Hepatocyte (in vitro differentiated cells): Measurements from ENCODE around the gene KIAA0825. TPM values are rescaled to one million over a fixed set of nuclear protein-coding genes. Genes with fewer than 3 reads are reported as not detected.

Experiments used
- DNase-seq: peaks from one replicate; pipeline ENCODE4 v3.0.0-alpha.2; 2016; ENCODE audit warnings: low spot score
- H2AFZ ChIP-seq: fragments of 200-600 bp; sonication (generic); 2 replicates; pipeline ENCODE4 v1.6.0; 2016; ENCODE audit warnings: antibody characterized with exemption, mild to moderate bottlenecking
- H3K27ac ChIP-seq: fragments of 200-600 bp; sonication (generic); 2 replicates; pipeline ENCODE4 v1.5.1; 2016; ENCODE audit warnings: mild to moderate bottlenecking
- H3K27me3 ChIP-seq: fragments of 200-600 bp; sonication (generic); 2 replicates; pipeline ENCODE4 v1.6.1; 2016
- H3K36me3 ChIP-seq: fragments of 200-600 bp; sonication (generic); replicated peaks from 2 replicates; pipeline ENCODE4 v1.5.1; 2016; ENCODE audit warnings: low read depth; ENCODE audit not compliant: insufficient read depth
- H3K4me1 ChIP-seq: fragments of 200-600 bp; sonication (generic); 2 replicates; pipeline ENCODE4 v1.5.1; 2016; ENCODE audit warnings: mild to moderate bottlenecking, moderate library complexity; ENCODE audit not compliant: insufficient read depth
- H3K4me2 ChIP-seq: fragments of 200-600 bp; sonication (generic); 2 replicates; pipeline ENCODE4 v1.6.0; 2016
- H3K4me3 ChIP-seq: fragments of 200-600 bp; sonication (generic); 2 replicates; pipeline ENCODE4 v1.5.1; 2016; ENCODE audit warnings: mild to moderate bottlenecking
- H3K79me2 ChIP-seq: fragments of 200-600 bp; sonication (generic); 2 replicates; pipeline ENCODE4 v1.6.0; 2017; ENCODE audit warnings: mild to moderate bottlenecking
- H3K9me2 ChIP-seq: fragments of 200-600 bp; sonication (generic); replicated peaks from 2 replicates; pipeline ENCODE4 v1.6.0; 2017; ENCODE audit warnings: mild to moderate bottlenecking; ENCODE audit not compliant: insufficient read depth
- H3K9me3 ChIP-seq: fragments of 200-600 bp; sonication (generic); 2 replicates; pipeline ENCODE4 v1.5.1; 2016; ENCODE audit warnings: low read depth, mild to moderate bottlenecking
- H4K20me1 ChIP-seq: fragments of 200-600 bp; sonication (generic); 2 replicates; pipeline ENCODE4 v1.6.0; 2016; ENCODE audit warnings: mild to moderate bottlenecking; ENCODE audit not compliant: insufficient read depth, poor library complexity, severe bottlenecking
- EZH2 ChIP-seq: fragments of 200-600 bp; sonication (generic); IDR thresholded peaks from 2 replicates; pipeline ENCODE4 v1.6.1; 2016; ENCODE audit warnings: antibody characterized with exemption, mild to moderate bottlenecking, borderline replicate concordance
- EZH2phosphoT487 ChIP-seq: fragments of 200-600 bp; sonication (generic); IDR thresholded peaks from one replicate; pipeline ENCODE4 v1.6.1; 2018; ENCODE audit warnings: antibody characterized with exemption, mild to moderate bottlenecking, low read depth, moderate library complexity; ENCODE audit not compliant: unreplicated experiment, severe bottlenecking
- WGBS: methylation state at CpG from one replicate; pipeline ENCODE4 v1.1.6; 2016; ENCODE audit warnings: low lambda C conversion rate; ENCODE audit errors: missing lambda C conversion rate; 5-methylcytosine and 5-hydroxymethylcytosine counted together
- polyA plus RNA-seq: library from polyadenylated mRNA; unstranded; fragments of >200 nt; fragmentation: Nextera tagmentation; extraction: Ambion mirVana; gene quantifications from 2 replicates; pipeline ENCODE4 v1.2.1, GENCODE V29; 2016
- total RNA-seq: library from RNA; depleted of rRNA; stranded (reverse); fragments of >200 nt; gene quantifications from 2 replicates; pipeline ENCODE4 v1.2.3, GENCODE V29; 2014
- TF ChIP-seq, protein P1 (sequence below): fragments of 200-600 bp; sonication (generic); IDR thresholded peaks from 2 replicates; pipeline ENCODE4 v1.5.1; 2016; ENCODE audit warnings: antibody characterized with exemption, mild to moderate bottlenecking; ENCODE audit not compliant: poor library complexity

The KIAA0825 gene
- total and polyA plus RNA-seq, 2 experiments from 2014 or later, result 2.1 to 4.5 TPM

DNA sequence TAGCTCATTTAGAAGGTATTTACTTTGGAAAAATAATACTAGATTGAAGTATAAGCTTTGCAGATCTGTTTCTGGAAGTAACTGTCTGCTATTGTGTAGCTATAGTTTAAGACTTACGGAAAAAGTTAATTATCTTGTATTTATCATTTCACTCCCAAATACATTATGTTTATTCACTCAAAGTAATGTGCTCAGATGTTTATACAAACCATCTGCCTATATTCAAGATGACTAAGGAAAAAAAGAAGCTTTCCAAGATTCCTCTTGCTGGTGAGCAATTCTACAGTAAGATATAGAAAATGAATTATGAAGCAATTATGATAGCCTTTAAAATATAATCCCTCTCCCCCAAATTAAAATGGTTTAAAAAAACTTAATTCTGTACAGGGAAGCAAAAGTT lies 137.9 kb downstream of the KIAA0825 start:
- H2AFZ ChIP-seq, result no peak overlapping the region
- WGBS, result 72% methylated on average over 1 of the region's 1 CpG
- H3K4me3 ChIP-seq, result no peak overlapping the region
- H3K9me3 ChIP-seq, result no peaks in the 10 kb centered on the region
- no peaks in the 10 kb centered on the region for H4K20me1 ChIP-seq
- H3K36me3 ChIP-seq, result no peaks in the 10 kb centered on the region
- TF ChIP-seq EZH2phosphoT487 (no peak), EZH2 (no peak)
- TF ChIP-seq, protein P1, sequence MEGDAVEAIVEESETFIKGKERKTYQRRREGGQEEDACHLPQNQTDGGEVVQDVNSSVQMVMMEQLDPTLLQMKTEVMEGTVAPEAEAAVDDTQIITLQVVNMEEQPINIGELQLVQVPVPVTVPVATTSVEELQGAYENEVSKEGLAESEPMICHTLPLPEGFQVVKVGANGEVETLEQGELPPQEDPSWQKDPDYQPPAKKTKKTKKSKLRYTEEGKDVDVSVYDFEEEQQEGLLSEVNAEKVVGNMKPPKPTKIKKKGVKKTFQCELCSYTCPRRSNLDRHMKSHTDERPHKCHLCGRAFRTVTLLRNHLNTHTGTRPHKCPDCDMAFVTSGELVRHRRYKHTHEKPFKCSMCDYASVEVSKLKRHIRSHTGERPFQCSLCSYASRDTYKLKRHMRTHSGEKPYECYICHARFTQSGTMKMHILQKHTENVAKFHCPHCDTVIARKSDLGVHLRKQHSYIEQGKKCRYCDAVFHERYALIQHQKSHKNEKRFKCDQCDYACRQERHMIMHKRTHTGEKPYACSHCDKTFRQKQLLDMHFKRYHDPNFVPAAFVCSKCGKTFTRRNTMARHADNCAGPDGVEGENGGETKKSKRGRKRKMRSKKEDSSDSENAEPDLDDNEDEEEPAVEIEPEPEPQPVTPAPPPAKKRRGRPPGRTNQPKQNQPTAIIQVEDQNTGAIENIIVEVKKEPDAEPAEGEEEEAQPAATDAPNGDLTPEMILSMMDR, result no peak
- no peaks in the 10 kb centered on the region for H3K9me2 ChIP-seq
- DNase-seq, result no peak
- H3K79me2 ChIP-seq, result no peaks in the 10 kb centered on the region
- no peaks in the 10 kb centered on the region for H3K4me1 ChIP-seq
- no peak overlapping the region for H3K27ac ChIP-seq
- no peaks in the 10 kb centered on the region for H3K27me3 ChIP-seq
- H3K4me2 ChIP-seq, result no peak overlapping the region

DNA sequence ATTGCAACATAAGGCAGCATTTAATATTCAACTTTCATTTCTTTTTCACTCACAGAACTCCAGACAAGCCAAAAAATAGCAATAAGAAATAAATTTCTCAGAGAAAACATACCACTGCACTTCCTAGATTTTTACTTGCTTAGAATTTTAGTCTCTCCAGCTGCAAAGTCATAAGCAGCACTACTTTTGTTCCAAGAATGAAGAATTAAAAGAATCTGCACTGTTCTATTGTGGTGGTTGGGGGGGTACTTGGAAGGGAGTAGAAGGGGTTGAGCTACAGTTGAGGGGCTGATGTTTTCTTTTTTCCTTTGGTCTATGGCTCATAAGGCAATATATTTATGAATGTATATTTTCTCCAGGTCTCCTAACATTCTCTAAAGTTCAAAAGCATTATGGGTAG lies 144.5 kb downstream of the KIAA0825 start:
- H3K36me3 ChIP-seq, result no peaks in the 10 kb centered on the region
- H3K4me3 ChIP-seq, result no peak overlapping the region
- H3K4me1 ChIP-seq, result no peaks in the 10 kb centered on the region
- TF ChIP-seq, protein P1, result no peak
- no peak for TF ChIP-seq EZH2phosphoT487
- TF ChIP-seq EZH2, result no peak
- DNase-seq, result no peak
- no peaks in the 10 kb centered on the region for H3K9me3 ChIP-seq
- H3K4me2 ChIP-seq, result no peak overlapping the region
- H3K27me3 ChIP-seq, result no peaks in the 10 kb centered on the region
- H3K27ac ChIP-seq, result no peak overlapping the region
- no peaks in the 10 kb centered on the region for H3K9me2 ChIP-seq
- no peaks in the 10 kb centered on the region for H4K20me1 ChIP-seq
- H2AFZ ChIP-seq, result no peak overlapping the region
- H3K79me2 ChIP-seq, result no peaks in the 10 kb centered on the region

DNA sequence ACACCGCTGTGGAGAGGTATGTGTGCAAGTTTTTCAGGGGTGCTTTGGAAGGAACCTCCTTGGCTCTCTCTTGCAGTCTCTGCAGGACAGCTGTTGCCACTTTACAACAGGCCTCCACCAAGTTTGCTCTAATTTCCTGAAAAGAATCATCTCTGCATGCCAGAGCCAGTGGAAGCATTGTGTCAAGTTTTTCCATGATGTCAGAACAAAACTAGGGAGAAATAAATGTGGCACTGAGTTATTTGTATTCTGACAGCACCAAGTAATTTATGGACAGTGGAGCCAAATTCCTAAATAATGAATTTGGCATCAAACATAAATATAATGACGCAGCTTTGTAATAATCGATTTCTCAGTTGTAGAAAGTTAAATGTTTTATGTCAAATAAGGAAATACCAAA lies 146.9 kb downstream of the KIAA0825 start:
- DNase-seq, result peak; percentile 11
- Histone ChIP-seq H3K27ac (no peak overlapping the region), H3K27me3 (no peaks in the 10 kb centered on the region), H3K4me1 (no peaks in the 10 kb centered on the region), H3K4me2 (no peak overlapping the region), H3K36me3 (no peaks in the 10 kb centered on the region), H2AFZ (no peak overlapping the region), H3K4me3 (no peak overlapping the region), H3K9me2 (no peaks in the 10 kb centered on the region), H3K9me3 (no peaks in the 10 kb centered on the region), H4K20me1 (no peaks in the 10 kb centered on the region), H3K79me2 (no peaks in the 10 kb centered on the region)
- WGBS, result 85% methylated on average over 3 of the region's 3 CpGs
- no peak for TF ChIP-seq EZH2phosphoT487
- TF ChIP-seq EZH2, result no peak
- TF ChIP-seq, protein P1, result no peak

GRCh38 chr5:94470802-94471201 lies 147.6 kb downstream of the KIAA0825 start:
- H3K4me2 ChIP-seq, result no peak overlapping the region
- H3K27ac ChIP-seq, result no peak overlapping the region
- H3K4me3 ChIP-seq, result no peak overlapping the region
- DNase-seq, result no peak
- no peak overlapping the region for H2AFZ ChIP-seq
- no peaks in the 10 kb centered on the region for H3K9me3 ChIP-seq
- no peaks in the 10 kb centered on the region for H4K20me1 ChIP-seq
- 67% methylated on average over 6 of the region's 6 CpGs for WGBS
- TF ChIP-seq, protein P1, result no peak
- TF ChIP-seq EZH2phosphoT487, result no peak
- TF ChIP-seq EZH2, result no peak
- no peaks in the 10 kb centered on the region for H3K27me3 ChIP-seq
- H3K36me3 ChIP-seq, result no peaks in the 10 kb centered on the region
- H3K4me1 ChIP-seq, result no peaks in the 10 kb centered on the region
- no peaks in the 10 kb centered on the region for H3K9me2 ChIP-seq
- H3K79me2 ChIP-seq, result no peaks in the 10 kb centered on the region
